Naive B cell (primary cell): ENCODE measurements around the gene UGT2B7. TPM values are rescaled to one million over a fixed set of nuclear protein-coding genes. Genes with fewer than 3 reads are reported as not detected.

Experiments
- ATAC-seq, 2 donors: fragments of 150-1000 bp; cut with Tn5 transposase; 2 replicates each; pipeline ENCODE4 v1.10.0; 2021; ENCODE audit warnings: low read depth in 2 of 2, mild to moderate bottlenecking in 2 of 2, moderate library complexity in 2 of 2
- DNase-seq: peaks from one replicate; pipeline ENCODE4 v3.0.0; 2022
- H3K27ac Mint-ChIP-seq, 6 donors: one replicate each; pipeline ENCODE4 v1.8.0; 2020 to 2022; ENCODE audit warnings: mild to moderate bottlenecking in 6 of 6, mixed read lengths in 6 of 6, moderate library complexity in 5 of 6, inconsistent platforms in 2 of 6
- H3K27me3 Mint-ChIP-seq, 3 donors: one replicate each; pipeline ENCODE4 v1.8.0; 2021 to 2022; ENCODE audit warnings: mixed read lengths in 3 of 3, mild to moderate bottlenecking in 1 of 3
- H3K36me3 Mint-ChIP-seq, 2 donors: one replicate each; pipeline ENCODE4 v1.8.0; 2020 to 2022; ENCODE audit warnings: mixed read lengths in 2 of 2, inconsistent platforms in 1 of 2, mild to moderate bottlenecking in 1 of 2
- H3K4me1 Mint-ChIP-seq, 3 donors: one replicate each; pipeline ENCODE4 v1.8.0; 2020 to 2022; ENCODE audit warnings: mixed read lengths in 3 of 3, inconsistent platforms in 1 of 3, mild to moderate bottlenecking in 1 of 3, moderate library complexity in 1 of 3
- H3K4me3 Mint-ChIP-seq, 8 donors: one replicate each; pipeline ENCODE4 v1.8.0; 2020 to 2022; ENCODE audit warnings: mild to moderate bottlenecking in 8 of 8, mixed read lengths in 8 of 8, moderate library complexity in 8 of 8, inconsistent platforms in 2 of 8
- H3K9me3 Mint-ChIP-seq, 7 donors: one replicate each; pipeline ENCODE4 v1.8.0; 2020 to 2022; ENCODE audit warnings: mixed read lengths in 7 of 7, mild to moderate bottlenecking in 5 of 7, inconsistent platforms in 2 of 7, moderate library complexity in 1 of 7
- polyA plus RNA-seq, 6 donors: library from polyadenylated mRNA; unstranded; fragments of 300-500 nt; fragmentation: Illumina TruSeq; gene quantifications; one replicate each; pipeline ENCODE4 v1.2.3, GENCODE V29; 2021; ENCODE audit warnings: low read depth in 6 of 6

Gene UGT2B7
- polyA plus RNA-seq, 6 donors from 2014 or later: not detected

DNA sequence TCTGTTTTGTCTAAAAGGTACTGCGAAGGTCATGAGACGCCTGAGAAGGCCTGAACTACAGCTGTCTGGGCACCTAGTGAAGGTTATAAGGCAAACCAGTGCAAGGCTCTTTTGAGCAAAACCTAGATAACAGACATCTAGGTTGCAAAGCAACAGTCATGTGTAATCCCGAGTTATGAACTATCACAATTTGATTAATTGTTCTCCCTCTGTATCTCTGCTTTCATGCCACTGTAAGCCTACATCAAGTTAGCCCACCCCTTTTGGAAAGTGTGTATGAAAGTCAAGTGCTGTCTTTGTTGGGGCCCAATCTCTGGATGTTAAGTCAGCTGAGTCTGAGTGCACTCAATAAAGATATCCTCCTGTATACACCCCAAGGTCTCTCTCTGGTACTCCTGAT, 31.9 kb upstream of the UGT2B7 start:
- DNase-seq: no peak
- H3K27me3 Mint-ChIP-seq: no peaks in the 10 kb centered on the region
- no peak overlapping the region for H3K27ac Mint-ChIP-seq
- ATAC-seq: no peak
- no peak overlapping the region for H3K4me3 Mint-ChIP-seq
- H3K9me3 Mint-ChIP-seq: peaks cover 0 to 3% (median 0%) of the 10 kb centered on the region in 7 donors
- no peaks in the 10 kb centered on the region for H3K4me1 Mint-ChIP-seq
- H3K36me3 Mint-ChIP-seq: no peaks in the 10 kb centered on the region

DNA sequence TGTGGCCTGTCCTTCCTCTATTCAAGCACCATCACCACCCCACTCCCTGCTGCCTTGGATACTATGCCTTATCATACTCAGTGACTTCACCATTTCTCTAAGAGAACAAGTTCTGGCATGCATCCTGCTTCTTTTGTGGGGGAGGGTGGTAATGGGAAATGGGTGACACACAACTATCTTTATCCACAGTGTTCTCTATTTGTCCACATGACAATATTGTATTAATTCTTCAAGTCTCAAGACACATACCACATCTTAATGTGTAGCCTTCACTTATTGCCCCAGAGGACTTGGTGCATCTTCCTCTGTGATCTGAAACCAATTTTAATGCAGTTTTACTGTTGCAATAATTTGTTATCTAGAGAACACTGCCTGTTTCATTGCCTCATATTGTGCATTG, 29.3 kb upstream of the UGT2B7 start:
- Mint-ChIP-seq H3K4me1 (no peaks in the 10 kb centered on the region), H3K36me3 (no peaks in the 10 kb centered on the region), H3K27ac (no peak overlapping the region), H3K9me3 (peaks cover 0 to 3% (median 0%) of the 10 kb centered on the region in 7 donors), H3K4me3 (no peak overlapping the region), H3K27me3 (no peaks in the 10 kb centered on the region)
- DNase-seq: no peak
- ATAC-seq: no peak

DNA sequence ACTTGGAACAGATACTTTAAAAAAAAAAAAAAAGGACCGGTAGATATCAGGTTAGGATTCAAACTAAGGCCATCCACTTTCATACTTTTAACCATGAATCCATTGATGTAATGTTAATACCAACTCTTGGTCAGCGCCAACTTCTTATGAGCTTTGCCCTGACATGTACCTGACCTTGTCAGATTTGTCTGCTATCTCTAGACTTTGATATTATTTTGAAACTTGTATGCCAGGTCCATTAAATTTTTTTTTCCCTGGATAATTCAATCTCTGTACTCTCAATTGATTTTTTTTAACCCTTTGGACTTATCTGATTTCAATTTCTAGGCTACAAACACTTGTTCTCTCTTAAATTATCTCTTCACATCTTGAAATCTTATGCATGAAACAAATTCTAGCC, 27.2 kb upstream of the UGT2B7 start:
- Mint-ChIP-seq H3K4me3 (no peak overlapping the region), H3K36me3 (no peaks in the 10 kb centered on the region), H3K27ac (no peak overlapping the region), H3K27me3 (no peaks in the 10 kb centered on the region), H3K9me3 (no peaks in the 10 kb centered on the region), H3K4me1 (no peaks in the 10 kb centered on the region)
- DNase-seq (no peak), ATAC-seq (no peak)

- Mint-ChIP-seq H3K4me3 (no peak overlapping the region), H3K9me3 (peaks cover 0 to 1% (median 0%) of the 10 kb centered on the region in 7 donors), H3K27me3 (no peaks in the 10 kb centered on the region), H3K36me3 (no peaks in the 10 kb centered on the region), H3K27ac (no peak overlapping the region), H3K4me1 (no peaks in the 10 kb centered on the region)
- no peak for DNase-seq
- ATAC-seq: no peak
Observed at GRCh38 chr4:69070590-69070989, 25.7 kb upstream of the UGT2B7 start.

- no peaks in the 10 kb centered on the region for H3K4me1 Mint-ChIP-seq
- ATAC-seq (no peak), DNase-seq (no peak)
- H3K27me3 Mint-ChIP-seq: no peaks in the 10 kb centered on the region
- no peaks in the 10 kb centered on the region for H3K36me3 Mint-ChIP-seq
- H3K9me3 Mint-ChIP-seq: peaks cover 0 to 1% (median 0%) of the 10 kb centered on the region in 7 donors
- no peak overlapping the region for H3K27ac Mint-ChIP-seq
- H3K4me3 Mint-ChIP-seq: no peak overlapping the region
Observed at GRCh38 chr4:69071286-69071685, 25.0 kb upstream of the UGT2B7 start.

GRCh38 chr4:69073375-69073774, 22.9 kb upstream of the UGT2B7 start:
- Mint-ChIP-seq H3K27me3 (no peaks in the 10 kb centered on the region), H3K27ac (no peak overlapping the region), H3K9me3 (peaks cover 0 to 1% (median 0%) of the 10 kb centered on the region in 7 donors), H3K4me3 (no peak overlapping the region), H3K36me3 (no peaks in the 10 kb centered on the region), H3K4me1 (no peaks in the 10 kb centered on the region)
- ATAC-seq (no peak), DNase-seq (no peak)

DNA sequence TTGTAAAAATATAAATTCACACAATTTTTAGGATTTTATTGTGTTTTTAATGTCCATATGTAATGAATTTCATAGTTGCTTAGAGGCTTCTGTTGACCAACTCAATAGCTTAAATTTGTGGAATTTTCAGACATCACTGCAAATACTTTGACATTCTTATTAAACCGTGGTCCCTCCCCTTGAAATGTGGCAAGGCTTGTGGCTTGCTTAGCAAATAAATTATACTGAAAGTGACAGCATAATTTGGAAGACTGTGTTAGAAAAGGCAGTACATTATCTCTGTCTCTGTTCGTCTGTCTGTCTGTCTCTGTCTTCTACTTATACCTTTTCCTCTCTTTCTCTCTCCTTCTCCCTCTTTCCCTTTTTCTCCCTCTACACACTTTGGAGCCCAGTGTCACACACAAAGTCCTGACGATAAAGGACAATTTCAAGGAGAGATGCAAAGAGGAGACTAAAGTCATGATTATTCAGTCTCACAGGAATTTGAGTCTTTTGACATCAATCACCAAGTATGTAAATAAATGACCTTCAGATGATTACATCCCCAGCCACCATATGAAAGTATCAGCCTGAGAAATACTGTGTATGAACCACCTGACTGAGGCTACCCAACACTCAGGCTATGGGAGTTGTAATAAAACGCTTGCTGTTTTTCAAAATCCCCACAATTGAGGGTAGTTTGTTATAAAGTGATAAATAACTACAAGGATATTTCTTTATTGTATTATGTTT, 21.0 kb upstream of the UGT2B7 start:
- Mint-ChIP-seq H3K36me3 (no peaks in the 10 kb centered on the region), H3K4me3 (no peak overlapping the region), H3K9me3 (peaks cover 0 to 1% (median 0%) of the 10 kb centered on the region in 7 donors), H3K4me1 (no peaks in the 10 kb centered on the region), H3K27ac (no peak overlapping the region), H3K27me3 (no peaks in the 10 kb centered on the region)
- ATAC-seq (no peak), DNase-seq (no peak)

GRCh38 chr4:69078852-69079251, 17.4 kb upstream of the UGT2B7 start:
- H3K36me3 Mint-ChIP-seq: no peaks in the 10 kb centered on the region
- H3K27ac Mint-ChIP-seq: no peak overlapping the region

GRCh38 chr4:69088473-69088872, 7.8 kb upstream of the UGT2B7 start:
- H3K27me3 Mint-ChIP-seq: no peaks in the 10 kb centered on the region
- H3K9me3 Mint-ChIP-seq: peaks cover 0 to 18% (median 5%) of the 10 kb centered on the region in 7 donors
- DNase-seq (no peak), ATAC-seq (no peak)
- H3K4me1 Mint-ChIP-seq: no peaks in the 10 kb centered on the region
- peaks cover 0 to 8% of the 10 kb centered on the region in 2 donors for H3K36me3 Mint-ChIP-seq
- no peak overlapping the region for H3K27ac Mint-ChIP-seq
- H3K4me3 Mint-ChIP-seq: no peak overlapping the region

More at GRCh38 chr4:69078852-69079251, 17.4 kb upstream of the UGT2B7 start:
- ATAC-seq (no peak), DNase-seq (no peak)
- Mint-ChIP-seq H3K9me3 (peaks cover 0 to 1% (median 0%) of the 10 kb centered on the region in 7 donors), H3K4me1 (no peaks in the 10 kb centered on the region), H3K27me3 (no peaks in the 10 kb centered on the region), H3K4me3 (no peak overlapping the region)

DNA sequence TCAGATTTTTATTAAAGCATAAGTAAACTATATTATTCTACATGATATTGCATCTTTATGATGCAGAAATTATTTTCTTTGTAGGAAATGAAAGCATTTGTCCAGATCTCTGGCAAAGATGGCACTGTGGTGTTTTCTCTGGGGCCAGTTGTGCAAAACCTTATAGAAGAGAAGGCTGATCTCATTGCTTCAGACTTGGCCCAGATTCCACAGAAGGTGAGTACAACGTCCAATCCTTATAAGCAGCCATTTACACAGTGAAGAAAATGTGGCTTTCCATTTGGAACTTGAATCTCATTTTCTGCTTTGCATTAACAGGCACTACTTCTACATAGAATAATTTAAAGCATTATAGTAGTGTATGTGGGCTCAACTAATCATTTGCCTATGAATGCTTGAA, 6.9 kb upstream of the UGT2B7 start:
- Mint-ChIP-seq H3K9me3 (peaks cover 0 to 18% (median 5%) of the 10 kb centered on the region in 7 donors), H3K36me3 (peaks cover 0 to 8% of the 10 kb centered on the region in 2 donors), H3K4me1 (no peaks in the 10 kb centered on the region), H3K27me3 (no peaks in the 10 kb centered on the region), H3K27ac (no peak overlapping the region), H3K4me3 (no peak overlapping the region)
- DNase-seq (no peak), ATAC-seq (no peak)

DNA sequence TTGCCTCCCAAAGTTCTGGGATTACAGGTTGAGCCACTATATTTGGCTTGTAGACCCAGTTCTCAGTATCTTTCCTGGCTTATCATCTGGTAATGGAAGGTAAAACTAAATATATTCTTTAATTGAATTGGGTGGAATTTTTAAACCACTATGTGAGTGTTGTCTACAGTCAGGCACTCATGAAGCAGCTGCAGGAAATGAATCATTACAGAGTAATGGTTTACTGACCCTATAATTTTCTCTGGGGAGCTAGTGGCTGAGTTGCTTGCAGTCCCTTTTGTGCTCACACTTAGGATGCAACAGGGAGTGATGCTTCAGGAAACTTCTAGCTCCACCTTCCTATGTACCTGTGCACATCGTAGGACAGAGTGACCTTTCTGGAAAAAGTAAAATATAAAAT, 4.1 kb upstream of the UGT2B7 start:
- no peak overlapping the region for H3K4me3 Mint-ChIP-seq
- no peak for ATAC-seq
- peaks cover 0 to 18% (median 5%) of the 10 kb centered on the region in 7 donors for H3K9me3 Mint-ChIP-seq

DNA sequence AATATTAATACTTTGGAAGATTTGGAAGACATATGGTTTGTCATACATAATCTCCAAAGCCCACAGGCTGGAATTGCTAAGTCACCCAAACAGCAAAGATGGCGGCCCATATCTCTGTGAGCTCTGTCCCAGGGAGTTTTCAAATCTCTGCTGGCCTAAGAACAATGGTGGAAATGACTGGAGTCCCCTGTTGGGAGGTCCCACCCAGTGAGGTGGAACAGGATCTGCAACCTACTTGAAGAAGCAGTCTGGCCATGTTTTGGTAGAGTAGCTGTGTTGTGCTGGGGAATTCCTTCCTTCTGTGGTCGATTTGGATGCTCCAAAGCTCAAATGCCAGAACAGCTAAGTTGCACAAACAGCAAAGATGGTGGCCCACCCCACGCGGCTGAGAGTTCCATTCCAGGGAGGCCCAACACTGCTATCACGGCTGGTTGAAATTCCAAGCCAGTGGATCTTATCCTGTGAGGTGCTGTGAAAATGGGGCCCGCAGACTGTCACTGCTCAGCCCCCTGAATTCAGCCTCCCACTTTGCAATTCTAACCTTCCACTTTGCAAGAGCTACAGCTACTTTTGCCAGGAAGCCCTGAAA, 3.2 kb upstream of the UGT2B7 start:
- ATAC-seq (no peak), DNase-seq (no peak)
- H3K9me3 Mint-ChIP-seq: peaks cover 0 to 11% (median 4%) of the 10 kb centered on the region in 7 donors
- H3K27ac Mint-ChIP-seq: no peak overlapping the region
- H3K4me3 Mint-ChIP-seq: no peak overlapping the region
- peaks cover 0 to 8% of the 10 kb centered on the region in 2 donors for H3K36me3 Mint-ChIP-seq
- H3K27me3 Mint-ChIP-seq: no peaks in the 10 kb centered on the region
- H3K4me1 Mint-ChIP-seq: no peaks in the 10 kb centered on the region

More for the DNA sequence above, 4.1 kb upstream of the UGT2B7 start:
- Mint-ChIP-seq H3K4me1 (no peaks in the 10 kb centered on the region), H3K36me3 (peaks cover 0 to 8% of the 10 kb centered on the region in 2 donors), H3K27me3 (no peaks in the 10 kb centered on the region), H3K27ac (no peak overlapping the region)
- no peak for DNase-seq

DNA sequence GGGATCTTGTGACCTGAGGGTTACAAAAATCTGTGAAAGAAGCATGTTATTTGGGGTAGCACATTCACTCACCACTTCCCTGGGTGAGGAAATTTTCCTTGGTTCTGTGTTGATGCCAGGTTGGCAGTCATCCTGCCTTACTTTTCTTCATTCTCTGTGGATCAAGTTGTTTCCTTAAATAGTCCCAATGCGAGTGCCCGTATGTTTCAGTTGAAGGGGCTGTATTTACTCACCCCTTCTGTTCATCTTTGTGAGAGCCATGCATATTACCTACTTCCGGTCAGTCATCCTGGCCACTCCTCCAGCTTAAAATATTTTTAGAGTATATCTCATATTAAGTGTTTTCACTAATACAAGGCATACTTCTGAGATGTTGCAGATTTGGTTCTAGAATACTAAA, 2.6 kb upstream of the UGT2B7 start:
- Mint-ChIP-seq H3K4me3 (no peak overlapping the region), H3K27ac (no peak overlapping the region), H3K27me3 (no peaks in the 10 kb centered on the region), H3K36me3 (peaks cover 0 to 6% of the 10 kb centered on the region in 2 donors), H3K9me3 (peaks cover 0 to 5% (median 2%) of the 10 kb centered on the region in 7 donors), H3K4me1 (no peaks in the 10 kb centered on the region)
- ATAC-seq (no peak), DNase-seq (no peak)

DNA sequence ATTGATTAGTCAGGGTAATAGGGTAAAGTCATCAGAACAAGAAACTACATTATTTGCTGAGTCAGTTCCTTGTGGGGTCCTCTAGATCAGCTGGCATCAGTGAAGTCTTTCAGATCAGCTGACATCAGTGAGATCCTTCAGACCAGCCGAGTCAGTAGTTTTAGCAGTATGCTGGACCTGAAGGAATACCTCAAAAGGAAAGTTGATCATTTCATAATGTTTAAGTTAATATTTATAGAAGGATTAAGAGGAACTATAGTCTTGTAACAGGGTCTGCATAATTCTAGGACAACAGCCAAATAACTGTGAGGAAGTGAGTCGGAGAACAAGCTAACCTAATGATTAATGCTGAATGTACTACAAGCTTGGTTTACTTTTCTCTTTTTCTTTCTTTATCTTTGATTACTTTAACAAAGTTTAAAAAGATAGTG, 958 bp upstream of the UGT2B7 start:
- no peak for DNase-seq
- no peaks in the 10 kb centered on the region for H3K27me3 Mint-ChIP-seq
- ATAC-seq: no peak
- no peaks in the 10 kb centered on the region for H3K36me3 Mint-ChIP-seq
- no peak overlapping the region for H3K4me3 Mint-ChIP-seq
- H3K27ac Mint-ChIP-seq: no peak overlapping the region
- peaks cover 0 to 2% (median 0%) of the 10 kb centered on the region in 7 donors for H3K9me3 Mint-ChIP-seq
- H3K4me1 Mint-ChIP-seq: no peaks in the 10 kb centered on the region
